SJSA1 (cell line): Measurements from ENCODE around the gene STXBP1. TPM values are rescaled to one million over a fixed set of nuclear protein-coding genes. Genes with fewer than 3 reads are reported as not detected.

Experiments
- DNase-seq, 2 experiments: peaks; one replicate each; pipeline ENCODE4 v3.0.0-alpha.2; 2015 to 2020; ENCODE audit warnings: low spot score in 2 of 2, low read depth in 1 of 2
- H3K27ac ChIP-seq: fragments of 250-450 bp; sonication (Bioruptor Pico); 2 replicates; pipeline ENCODE4 v1.5.1; 2020; ENCODE audit warnings: mild to moderate bottlenecking, moderate library complexity
- H3K27me3 ChIP-seq: fragments of 250-450 bp; sonication (Bioruptor Pico); replicated peaks from 2 replicates; pipeline ENCODE4 v1.5.1; 2020; ENCODE audit warnings: mild to moderate bottlenecking, moderate library complexity
- H3K36me3 ChIP-seq: fragments of 250-450 bp; sonication (Bioruptor Pico); 2 replicates; pipeline ENCODE4 v1.5.1; 2020; ENCODE audit warnings: mild to moderate bottlenecking
- H3K4me1 ChIP-seq: fragments of 250-450 bp; sonication (Bioruptor Pico); replicated peaks from 2 replicates; pipeline ENCODE4 v1.6.1; 2021; ENCODE audit warnings: mild to moderate bottlenecking
- H3K4me3 ChIP-seq: fragments of 250-450 bp; sonication (Bioruptor Pico); 2 replicates; pipeline ENCODE4 v1.5.1; 2020; ENCODE audit warnings: mild to moderate bottlenecking
- H3K9me3 ChIP-seq: fragments of 250-450 bp; sonication (Bioruptor Pico); replicated peaks from 2 replicates; pipeline ENCODE4 v1.5.1; 2020; ENCODE audit warnings: mild to moderate bottlenecking
- total RNA-seq: library from RNA; depleted of rRNA; stranded (reverse); fragments of >200 nt; shearing (Covaris generic); gene quantifications from 2 replicates; pipeline ENCODE4 v1.2.3, GENCODE V29; 2014

The STXBP1 gene
- total RNA-seq, 1 experiment from 2014 or later: 18.4 TPM

DNA sequence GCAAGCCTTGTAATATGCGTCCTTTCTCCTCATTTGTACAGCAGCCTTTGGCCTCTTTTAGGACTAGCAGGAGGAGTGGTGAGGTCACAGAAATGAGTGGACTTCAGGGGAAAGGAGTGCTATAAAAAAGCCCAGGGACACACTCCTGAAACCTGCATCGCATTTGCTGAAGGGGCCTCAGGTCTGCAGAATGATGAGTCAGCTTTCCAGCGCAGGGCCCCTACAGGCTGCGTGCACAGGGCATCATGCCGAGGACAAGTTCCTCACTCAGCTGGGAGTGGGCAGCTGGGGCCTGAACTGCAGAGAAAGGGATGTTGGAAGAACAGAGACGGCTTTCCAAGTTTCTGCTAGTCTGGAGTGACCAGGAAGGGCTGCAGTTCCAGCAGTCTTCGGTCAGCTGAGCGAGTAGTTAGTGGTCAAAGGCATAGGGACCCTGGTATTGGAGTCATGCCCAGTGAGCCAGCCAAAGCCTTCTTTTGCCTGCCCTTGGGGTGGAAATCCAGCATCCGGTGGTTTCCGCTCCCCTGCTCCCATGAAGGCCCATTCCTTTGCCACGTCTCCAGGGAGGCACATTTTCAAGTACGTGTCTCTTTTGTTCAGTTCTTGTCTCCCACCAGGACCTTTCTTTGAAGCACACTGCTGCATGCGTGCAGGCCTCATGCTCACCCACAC, 77.4 kb downstream of the STXBP1 start:
- Histone ChIP-seq H3K27ac (no peak overlapping the region), H3K27me3 (no peaks in the 10 kb centered on the region), H3K4me3 (no peak overlapping the region), H3K9me3 (no peaks in the 10 kb centered on the region), H3K4me1 (peaks cover 5% of the 10 kb centered on the region), H3K36me3 (peaks cover 54% of the 10 kb centered on the region)
- DNase-seq: no peak

DNA sequence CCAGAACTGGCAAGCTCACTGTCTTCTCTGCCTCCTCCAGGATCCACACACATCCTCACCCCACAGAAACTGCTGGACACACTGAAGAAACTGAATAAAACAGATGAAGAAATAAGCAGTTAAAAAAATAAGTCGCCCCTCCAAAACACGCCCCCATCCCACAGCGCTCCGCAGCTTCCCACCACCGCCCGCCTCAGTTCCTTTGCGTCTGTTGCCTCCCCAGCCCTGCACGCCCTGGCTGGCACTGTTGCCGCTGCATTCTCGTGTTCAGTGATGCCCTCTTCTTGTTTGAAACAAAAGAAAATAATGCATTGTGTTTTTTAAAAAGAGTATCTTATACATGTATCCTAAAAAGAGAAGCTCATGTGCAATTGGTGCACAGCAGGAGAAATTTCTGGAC, 78.7 kb downstream of the STXBP1 start:
- Histone ChIP-seq H3K4me1 (peaks cover 4% of the 10 kb centered on the region; the same call in 1 of the 2 replicates), H3K4me3 (no peak overlapping the region), H3K9me3 (no peaks in the 10 kb centered on the region), H3K36me3 (peaks cover 50% of the 10 kb centered on the region), H3K27ac (no peak overlapping the region), H3K27me3 (no peaks in the 10 kb centered on the region)
- no peak for DNase-seq

DNA sequence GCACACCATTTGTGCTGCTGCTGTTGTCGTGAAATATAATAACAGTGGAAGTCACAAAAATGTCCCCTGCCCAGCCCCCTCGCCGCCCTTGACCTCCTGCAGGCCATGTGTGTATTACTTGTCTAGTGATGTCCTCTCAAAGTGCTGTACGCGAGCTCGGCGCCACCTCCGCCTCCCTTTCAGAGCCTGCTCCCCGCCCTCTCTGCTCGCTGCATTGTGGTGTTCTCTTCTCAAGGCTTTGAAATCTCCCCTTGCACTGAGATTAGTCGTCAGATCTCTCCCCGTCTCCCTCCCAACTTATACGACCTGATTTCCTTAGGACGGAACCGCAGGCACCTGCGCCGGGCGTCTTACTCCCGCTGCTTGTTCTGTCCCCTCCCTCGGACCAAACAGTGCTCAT, 80.0 kb downstream of the STXBP1 start:
- Histone ChIP-seq H3K27me3 (no peaks in the 10 kb centered on the region), H3K4me3 (no peak overlapping the region), H3K36me3 (peaks cover 38% of the 10 kb centered on the region), H3K27ac (no peak overlapping the region), H3K4me1 (peaks cover 4% of the 10 kb centered on the region; the same call in 1 of the 2 replicates), H3K9me3 (no peaks in the 10 kb centered on the region)
- no peak for DNase-seq

DNA sequence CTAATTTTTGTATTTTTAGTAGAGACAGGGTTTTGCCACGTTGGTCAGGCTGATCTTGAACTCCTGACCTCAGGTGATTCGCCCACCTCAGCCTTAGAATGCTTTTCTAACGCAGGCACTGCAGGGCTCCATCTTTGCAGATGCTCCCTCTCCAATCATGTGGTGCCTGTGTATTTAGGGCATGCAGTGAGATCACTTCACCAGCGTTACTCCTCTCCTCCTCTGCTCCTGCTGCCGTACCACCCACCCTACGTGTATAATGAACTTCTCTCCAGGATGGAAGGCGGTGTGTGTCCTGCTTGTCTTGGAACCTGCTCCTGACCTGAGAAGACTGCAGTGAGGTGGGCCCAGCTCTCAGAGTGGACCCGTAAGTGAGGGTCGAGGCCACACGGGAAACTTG, 81.1 kb downstream of the STXBP1 start:
- H3K4me1 ChIP-seq: peaks cover 4% of the 10 kb centered on the region; the same call in 1 of the 2 replicates
- peaks cover 38% of the 10 kb centered on the region for H3K36me3 ChIP-seq
- no peaks in the 10 kb centered on the region for H3K9me3 ChIP-seq
- H3K4me3 ChIP-seq: no peak overlapping the region
- H3K27me3 ChIP-seq: no peaks in the 10 kb centered on the region
- H3K27ac ChIP-seq: no peak overlapping the region
- DNase-seq: no peak

DNA sequence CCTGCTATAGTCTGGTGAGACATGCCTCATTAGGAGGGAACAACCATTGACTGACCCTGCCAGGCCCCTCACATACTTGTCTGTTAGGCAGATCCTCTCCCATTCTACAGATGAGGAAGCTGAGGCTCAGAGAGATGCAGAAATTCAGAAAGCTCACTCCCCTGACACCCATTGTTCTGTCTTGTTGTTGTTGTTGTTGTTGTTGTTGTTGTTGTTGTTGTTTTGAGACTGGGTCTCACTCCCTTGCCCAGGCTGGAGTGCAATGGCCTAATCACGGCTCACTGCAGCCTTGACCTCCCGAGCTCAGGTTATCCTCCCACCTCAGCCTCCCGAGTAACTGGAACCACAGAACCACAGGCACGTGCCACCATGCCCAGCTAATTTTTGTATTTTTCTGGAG, 81.6 kb downstream of the STXBP1 start:
- Histone ChIP-seq H3K4me1 (peaks cover 4% of the 10 kb centered on the region; the same call in 1 of the 2 replicates), H3K9me3 (no peaks in the 10 kb centered on the region), H3K36me3 (peaks cover 38% of the 10 kb centered on the region), H3K27me3 (no peaks in the 10 kb centered on the region), H3K4me3 (no peak overlapping the region), H3K27ac (no peak overlapping the region)
- no peak for DNase-seq

DNA sequence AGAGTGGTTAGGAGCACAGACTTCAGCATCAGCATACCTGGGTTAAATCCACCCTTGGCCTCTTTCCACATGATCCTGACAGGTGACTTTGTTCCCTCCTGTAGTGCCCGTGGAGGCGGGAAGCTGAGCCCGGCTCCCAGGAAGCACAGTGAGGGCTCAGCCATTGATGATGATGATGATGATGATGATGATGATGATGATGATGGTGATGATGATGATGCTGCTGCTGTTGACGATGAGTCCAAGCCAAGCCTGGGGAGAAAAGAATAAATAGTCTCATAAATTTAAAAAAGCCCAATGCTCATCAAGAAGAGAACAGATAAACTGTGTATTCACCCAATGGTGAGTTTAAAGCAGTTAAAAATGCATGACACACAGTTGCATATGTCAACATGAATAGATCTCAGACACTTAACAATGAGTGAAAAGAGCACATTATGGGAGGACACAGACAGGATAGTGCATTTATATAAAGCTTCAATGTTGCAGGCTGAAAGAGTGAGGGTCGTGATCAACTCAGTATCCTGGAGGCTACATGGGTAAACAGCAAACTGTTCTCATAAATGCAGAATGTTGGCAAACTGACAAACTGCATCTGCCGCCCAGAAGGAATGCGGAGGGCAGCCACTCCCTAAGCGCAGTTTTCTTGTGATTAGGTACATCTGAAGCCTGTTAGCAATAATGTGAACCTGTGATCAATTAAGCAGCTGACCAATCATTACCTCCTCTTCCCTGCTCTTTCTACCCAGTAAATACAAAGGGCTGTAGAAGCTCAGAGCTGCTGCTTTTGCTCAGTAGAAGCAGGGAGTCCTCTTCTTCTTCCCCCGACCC, 83.0 kb downstream of the STXBP1 start:
- no peak for DNase-seq
- Histone ChIP-seq H3K36me3 (peaks cover 27% of the 10 kb centered on the region), H3K4me3 (no peak overlapping the region), H3K4me1 (peaks cover 4% of the 10 kb centered on the region; the same call in 1 of the 2 replicates), H3K27ac (no peak overlapping the region), H3K9me3 (no peaks in the 10 kb centered on the region), H3K27me3 (no peaks in the 10 kb centered on the region)

DNA sequence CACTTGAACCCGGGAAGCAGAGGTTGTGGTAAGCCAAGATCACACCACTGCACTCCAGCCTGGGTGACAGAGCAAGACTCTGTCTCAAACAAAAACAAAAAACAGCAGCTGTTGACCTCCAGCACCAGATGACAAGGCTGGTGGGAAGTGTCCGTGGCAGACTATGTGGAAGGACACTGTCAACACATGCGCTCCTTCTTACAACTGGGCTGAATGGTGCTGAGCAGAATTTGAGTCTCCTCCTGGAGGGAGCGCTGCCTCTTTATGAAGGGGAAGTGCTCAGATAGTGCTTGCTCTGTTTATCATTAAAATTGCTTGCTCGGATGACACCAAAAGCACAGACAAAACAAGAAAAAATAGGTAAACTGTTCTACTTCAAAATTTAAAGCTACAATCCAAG, 85.5 kb downstream of the STXBP1 start:
- Histone ChIP-seq H3K27ac (no peak overlapping the region), H3K36me3 (peaks cover 9% of the 10 kb centered on the region), H3K27me3 (no peaks in the 10 kb centered on the region), H3K4me1 (peaks cover 4% of the 10 kb centered on the region; the same call in 1 of the 2 replicates), H3K9me3 (no peaks in the 10 kb centered on the region), H3K4me3 (no peak overlapping the region)
- no peak for DNase-seq

DNA sequence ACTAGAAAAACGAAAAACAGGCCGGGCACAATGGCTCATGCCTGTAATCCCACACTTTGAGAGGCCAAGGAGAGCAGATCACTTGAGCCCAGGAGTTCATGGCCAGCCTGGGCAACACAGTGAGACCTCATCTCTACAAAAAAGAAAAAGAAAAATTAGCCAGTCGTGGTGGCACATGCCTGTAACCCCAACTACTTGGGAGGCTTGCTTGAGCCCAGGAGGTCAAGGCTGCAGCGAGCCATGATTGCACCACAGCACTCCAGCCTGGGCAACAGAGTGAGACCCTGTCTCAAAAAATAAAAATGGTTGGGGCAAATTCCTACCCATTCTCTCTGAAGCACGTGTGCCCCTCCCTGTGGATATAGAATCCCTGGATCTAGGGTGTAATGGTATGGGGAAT, 86.3 kb downstream of the STXBP1 start:
- Histone ChIP-seq H3K27me3 (no peaks in the 10 kb centered on the region), H3K9me3 (no peaks in the 10 kb centered on the region), H3K4me3 (no peak overlapping the region), H3K4me1 (peaks cover 4% of the 10 kb centered on the region; the same call in 1 of the 2 replicates), H3K27ac (no peak overlapping the region), H3K36me3 (peaks cover 5% of the 10 kb centered on the region)
- no peak for DNase-seq

DNA sequence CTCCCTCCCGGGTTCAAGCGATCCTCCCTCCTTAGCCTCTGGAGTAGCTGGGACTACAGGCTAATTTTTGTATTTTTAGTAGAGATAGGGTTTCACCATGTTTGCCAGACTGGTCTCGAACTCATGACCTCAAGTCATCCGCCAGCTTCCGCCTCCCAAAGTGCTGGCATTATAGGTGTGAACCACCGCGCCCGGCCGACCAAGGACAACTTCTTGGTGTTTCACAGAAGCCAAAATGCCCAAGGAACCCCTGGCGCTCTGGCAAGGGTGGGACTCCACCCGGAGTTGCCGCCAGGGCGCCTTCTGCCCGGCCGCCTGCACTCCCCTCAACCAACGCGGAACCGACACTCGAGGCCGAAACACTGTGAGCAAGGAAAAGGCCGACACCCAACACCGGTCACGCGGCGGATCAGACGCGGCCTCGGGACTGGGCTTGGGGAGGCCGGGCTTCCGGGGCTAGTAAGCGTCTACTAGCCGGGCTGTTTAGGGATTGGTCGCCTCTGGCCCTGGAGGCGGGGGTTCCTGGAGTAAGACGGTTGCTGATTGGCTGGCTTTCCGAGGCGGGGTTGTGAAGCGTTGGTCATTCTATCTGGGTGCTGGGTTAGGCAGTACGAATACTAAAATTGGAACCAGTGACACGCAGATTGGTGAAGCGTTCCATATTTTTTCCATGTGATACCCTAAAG, 87.1 kb downstream of the STXBP1 start:
- DNase-seq: no peak
- no peak overlapping the region for H3K27ac ChIP-seq
- H3K4me1 ChIP-seq: peaks cover 4% of the 10 kb centered on the region; the same call in 1 of the 2 replicates

DNA sequence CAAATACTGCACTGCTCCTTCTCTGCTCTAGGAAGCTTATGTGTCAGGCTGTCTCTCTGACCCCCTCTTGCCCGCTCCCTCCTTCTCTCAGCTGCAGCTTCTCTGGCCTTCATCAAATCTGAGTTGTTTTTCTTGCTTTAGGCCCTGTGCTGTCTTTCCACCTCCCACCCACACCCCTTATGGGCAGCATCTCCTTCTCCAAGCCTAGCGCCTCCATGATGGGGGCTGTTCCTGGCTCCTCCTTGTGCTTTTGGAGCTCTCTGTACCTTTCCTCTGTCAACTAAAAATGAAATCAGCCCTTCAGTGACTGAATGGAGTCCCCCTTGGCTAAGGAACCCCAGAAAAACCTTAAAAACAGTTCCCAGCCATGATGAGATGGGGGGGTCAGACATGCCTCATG, 88.1 kb downstream of the STXBP1 start:
- no peak overlapping the region for H3K27ac ChIP-seq

More for the DNA sequence above, 87.1 kb downstream of the STXBP1 start:
- Histone ChIP-seq H3K36me3 (no peaks in the 10 kb centered on the region), H3K27me3 (no peaks in the 10 kb centered on the region), H3K9me3 (no peaks in the 10 kb centered on the region), H3K4me3 (no peak overlapping the region)

DNA sequence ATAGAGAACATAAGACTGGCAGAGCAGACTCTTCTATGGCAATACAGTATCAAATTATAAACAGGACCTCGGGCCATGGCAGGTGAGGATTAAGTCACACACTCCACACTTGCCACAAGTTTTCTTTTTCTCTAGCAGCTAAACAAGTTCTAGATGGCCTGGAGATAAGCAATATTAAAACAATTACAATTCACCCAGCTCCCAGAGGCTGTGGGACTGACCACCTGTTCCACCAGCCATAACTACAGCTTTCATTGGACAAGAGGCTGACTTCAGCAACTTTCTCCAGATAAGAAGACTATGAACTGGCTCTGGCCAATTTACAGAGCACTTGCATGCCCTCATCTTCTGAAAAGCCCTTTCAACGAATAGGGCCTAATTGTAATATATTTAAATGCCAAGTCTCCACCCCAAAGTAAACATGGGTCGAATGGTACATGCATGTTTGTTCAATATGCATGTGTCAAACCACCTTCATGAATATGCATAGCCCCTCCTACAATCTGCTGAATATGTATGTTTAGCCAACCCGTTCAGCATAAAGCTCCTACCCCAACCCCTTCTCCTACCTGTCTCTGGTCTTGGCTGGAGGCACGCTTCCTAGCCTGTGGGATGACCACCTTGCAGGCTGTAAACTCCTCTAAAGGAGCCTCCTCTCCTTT, 88.6 kb downstream of the STXBP1 start:
- no peaks in the 10 kb centered on the region for H3K36me3 ChIP-seq
- no peak overlapping the region for H3K27ac ChIP-seq
- H3K4me1 ChIP-seq: no peaks in the 10 kb centered on the region
- H3K4me3 ChIP-seq: no peak overlapping the region
- H3K9me3 ChIP-seq: no peaks in the 10 kb centered on the region
- DNase-seq: no peak
- H3K27me3 ChIP-seq: no peaks in the 10 kb centered on the region

More for the DNA sequence above, 88.1 kb downstream of the STXBP1 start:
- H3K4me1 ChIP-seq: peaks cover 3% of the 10 kb centered on the region; the same call in 1 of the 2 replicates
- H3K9me3 ChIP-seq: no peaks in the 10 kb centered on the region
- no peak overlapping the region for H3K4me3 ChIP-seq
- H3K27me3 ChIP-seq: no peaks in the 10 kb centered on the region
- no peak for DNase-seq
- no peaks in the 10 kb centered on the region for H3K36me3 ChIP-seq

DNA sequence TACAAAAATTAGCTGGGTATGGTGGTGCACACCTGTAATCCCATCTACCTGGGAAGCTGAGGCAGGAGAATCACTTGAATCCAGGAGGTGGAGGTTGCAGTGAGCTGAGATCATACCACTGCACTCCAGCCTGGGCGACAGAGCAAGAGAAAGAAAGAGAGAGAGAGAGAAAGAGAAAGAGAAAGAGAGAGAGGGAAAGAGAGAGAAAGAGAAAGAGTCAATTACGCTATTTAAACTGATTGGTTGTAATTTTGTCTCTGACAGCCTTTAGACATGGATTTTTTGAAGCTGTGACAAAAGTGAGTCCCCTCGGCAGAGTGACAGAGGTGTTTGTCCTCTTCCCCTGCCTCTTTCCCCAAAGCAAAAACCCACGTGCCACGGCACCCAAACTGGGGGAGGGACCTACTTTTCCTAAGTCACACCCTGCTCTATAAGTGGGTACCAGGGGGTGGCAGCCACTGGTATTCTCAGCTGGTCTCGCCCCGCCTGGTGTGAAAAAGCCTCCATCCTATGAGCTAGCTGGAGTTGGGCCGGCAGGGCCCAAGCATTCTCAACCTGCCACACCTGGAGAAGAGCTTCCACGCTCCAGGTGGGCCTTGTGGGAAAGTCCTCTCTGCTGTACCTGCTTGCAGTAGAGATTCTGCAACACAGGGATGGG, 91.3 kb downstream of the STXBP1 start:
- DNase-seq: no peak
- no peaks in the 10 kb centered on the region for H3K4me1 ChIP-seq
- no peaks in the 10 kb centered on the region for H3K9me3 ChIP-seq
- H3K36me3 ChIP-seq: no peaks in the 10 kb centered on the region
- no peak overlapping the region for H3K27ac ChIP-seq
- no peak overlapping the region for H3K4me3 ChIP-seq
- H3K27me3 ChIP-seq: no peaks in the 10 kb centered on the region
